Naive thymus-derived CD8-positive, alpha-beta T cell (primary cell): ENCODE data around the gene HSP90AB1. TPM values are rescaled to one million over a fixed set of nuclear protein-coding genes. Genes with fewer than 3 reads are reported as not detected.
A peak's percentile ranks its signal among the peaks of the same experiment; 100 is the strongest.

ENCODE experiments used
- ATAC-seq, 2 donors: fragments of 150-1000 bp; cut with Tn5 transposase in 1 of 2; sonication (Bioruptor Pico), chemical (Tn5 transposase) in 1 of 2; 1 replicate in 1 of 2; 2 replicates in 1 of 2; pipeline ENCODE4 v1.10.0; 2021; ENCODE audit warnings: mild to moderate bottlenecking in 2 of 2, moderate library complexity in 2 of 2
- POLR2A ChIA-PET: fragments of 350-600 bp; sonication (Branson Sonifier 250); formaldehyde crosslinking; loops from one replicate; lab custom pipeline; 2021; ENCODE audit warnings: antibody characterized with exemption; lab: Charles Lee
- DNase-seq, 10 donors: peaks; one replicate each; pipeline versions ENCODE4 v3.0.0 to v3.0.0-alpha.2; 2020 to 2022
- H3K27ac Mint-ChIP-seq, 10 donors: one replicate each; pipeline ENCODE4 v1.8.0; 2020 to 2022; ENCODE audit warnings: mild to moderate bottlenecking in 10 of 10, mixed read lengths in 10 of 10, moderate library complexity in 4 of 10, inconsistent platforms in 1 of 10
- H3K27me3 Mint-ChIP-seq, 5 donors: one replicate each; pipeline ENCODE4 v1.8.0; 2021 to 2022; ENCODE audit warnings: mixed read lengths in 5 of 5
- H3K36me3 Mint-ChIP-seq, 3 donors: one replicate each; pipeline ENCODE4 v1.8.0; 2020 to 2022; ENCODE audit warnings: mixed read lengths in 3 of 3, mild to moderate bottlenecking in 2 of 3, inconsistent platforms in 1 of 3
- H3K4me1 Mint-ChIP-seq, 4 donors: one replicate each; pipeline ENCODE4 v1.8.0; 2021 to 2022; ENCODE audit warnings: mixed read lengths in 4 of 4
- H3K4me3 Mint-ChIP-seq, 10 donors: one replicate each; pipeline ENCODE4 v1.8.0; 2020 to 2022; ENCODE audit warnings: mild to moderate bottlenecking in 10 of 10, mixed read lengths in 10 of 10, moderate library complexity in 6 of 10, inconsistent platforms in 1 of 10
- H3K9me3 Mint-ChIP-seq, 9 donors: one replicate each; pipeline ENCODE4 v1.8.0; 2020 to 2022; ENCODE audit warnings: mixed read lengths in 9 of 9, mild to moderate bottlenecking in 3 of 9, inconsistent platforms in 1 of 9, moderate library complexity in 1 of 9
- polyA plus RNA-seq, 3 donors: library from polyadenylated mRNA; unstranded; fragments of 300-500 nt; fragmentation: Illumina TruSeq; gene quantifications; one replicate each; pipeline ENCODE4 v1.2.3, GENCODE V29; 2021
- total RNA-seq, 8 experiments: library from RNA in 2 of 8; stranded (reverse) in 2 of 8; gene quantifications; one replicate each; pipeline ENCODE4 v1.2.3 and lab custom pipeline; 2021 to 2026

Gene HSP90AB1
- total and polyA plus RNA-seq, 5 experiments from 2014 or later = 420 to 607 (median 502) TPM

- POLR2A ChIA-PET = interaction anchor here (0.6 to 4.5 kb wide), 2 partner anchors 13 to 14 kb away, joined by 3 to 54 read pairs; partner anchors contain the start of gene HSP90AB1
- DNase-seq (peak in 1 of 10 donors; percentile 49), ATAC-seq (no peak)
- Mint-ChIP-seq H3K9me3 (no peaks in the 10 kb centered on the region), H3K4me3 (peak overlapping the region in 5 of 10 donors; percentile 16 to 34 (median 30)), H3K27me3 (no peaks in the 10 kb centered on the region), H3K27ac (peak overlapping the region in 6 of 10 donors; percentile 3 to 80 (median 6)), H3K36me3 (peaks cover 0 to 8% (median 0%) of the 10 kb centered on the region in 3 donors), H3K4me1 (peaks cover 34 to 80% (median 63%) of the 10 kb centered on the region in 4 donors)
These were observed 13.8 kb downstream of the HSP90AB1 start for GRCh38 chr6:44260451-44261297.

GRCh38 chr6:44261581-44261980 lies 14.7 kb downstream of the HSP90AB1 start:
- POLR2A ChIA-PET = interaction anchor here (1.8 to 4.5 kb wide), 2 partner anchors 15 to 38 kb away, joined by 6 to 54 read pairs; partner anchors contain the start of genes HSP90AB1 and SLC29A1
- peaks cover 0 to 6% (median 0%) of the 10 kb centered on the region in 3 donors for H3K36me3 Mint-ChIP-seq
- peak overlapping the region in 1 of 10 donors; percentile 30 for H3K4me3 Mint-ChIP-seq
- no peak for ATAC-seq
- no peak for DNase-seq
- H3K9me3 Mint-ChIP-seq = no peaks in the 10 kb centered on the region
- H3K4me1 Mint-ChIP-seq = peaks cover 28 to 78% (median 62%) of the 10 kb centered on the region in 4 donors
- H3K27me3 Mint-ChIP-seq = no peaks in the 10 kb centered on the region
- peak overlapping the region in 2 of 10 donors; percentile 95 to 96 for H3K27ac Mint-ChIP-seq

GRCh38 chr6:44262467-44263353 lies 15.8 kb downstream of the HSP90AB1 start:
- Mint-ChIP-seq H3K9me3 (no peaks in the 10 kb centered on the region), H3K4me3 (peak overlapping the region; percentile 84 to 97 (median 92)), H3K4me1 (peaks cover 31 to 73% (median 62%) of the 10 kb centered on the region in 4 donors), H3K36me3 (peaks cover 0 to 5% (median 0%) of the 10 kb centered on the region in 3 donors), H3K27me3 (no peaks in the 10 kb centered on the region), H3K27ac (peak overlapping the region; percentile 82 to 96 (median 94))
- POLR2A ChIA-PET = interaction anchor here (1.8 to 4.5 kb wide), 2 partner anchors 16 to 39 kb away, joined by 6 to 54 read pairs; partner anchors contain the start of genes HSP90AB1 and SLC29A1
- ATAC-seq (peak in 1 of 2 donors; percentile 3), DNase-seq (peak in 1 of 10 donors; percentile 18)

- Mint-ChIP-seq H3K36me3 (peaks cover 0 to 5% (median 0%) of the 10 kb centered on the region in 3 donors), H3K9me3 (no peaks in the 10 kb centered on the region), H3K4me3 (peak overlapping the region; percentile 84 to 97 (median 92)), H3K4me1 (peaks cover 24 to 69% (median 58%) of the 10 kb centered on the region in 4 donors), H3K27me3 (no peaks in the 10 kb centered on the region), H3K27ac (peak overlapping the region; percentile 82 to 96 (median 94))
- POLR2A ChIA-PET = interaction anchor here (1.1 to 4.5 kb wide), 4 partner anchors 8 to 40 kb away, joined by 3 to 54 read pairs (median 6); partner anchors contain the start of genes HSP90AB1 and SLC29A1
- DNase-seq (peak in 2 of 10 donors; percentile 41 to 59), ATAC-seq (peak; percentile 5 to 7)
These were observed 16.6 kb downstream of the HSP90AB1 start for GRCh38 chr6:44263354-44264100.

- Mint-ChIP-seq H3K4me1 (peaks cover 24 to 62% (median 55%) of the 10 kb centered on the region in 4 donors), H3K36me3 (no peaks in the 10 kb centered on the region), H3K4me3 (peak overlapping the region; percentile 84 to 97 (median 92)), H3K27me3 (peaks cover 0 to 4% (median 0%) of the 10 kb centered on the region in 5 donors), H3K9me3 (no peaks in the 10 kb centered on the region), H3K27ac (peak overlapping the region; percentile 82 to 96 (median 94))
- POLR2A ChIA-PET = interaction anchor here (0.8 to 4.5 kb wide), 4 partner anchors 9 to 22 kb away, joined by 3 to 54 read pairs (median 5); partner anchors contain the start of gene HSP90AB1
- ATAC-seq = peak in 1 of 2 donors; percentile 29
- peak in 1 of 10 donors; percentile 50 for DNase-seq
These were observed 17.5 kb downstream of the HSP90AB1 start for GRCh38 chr6:44264154-44265006.

GRCh38 chr6:44265007-44265721 lies 18.3 kb downstream of the HSP90AB1 start, which contains the start of gene NFKBIE:
Gene NFKBIE, minus strand, starts transcription at chr6:44265551. Its CDS starts 205 bp downstream, at chr6:44265346.
- POLR2A ChIA-PET = interaction anchor here (0.8 to 4.5 kb wide), 5 partner anchors 10 to 23 kb away, joined by 3 to 54 read pairs (median 7); partner anchors contain the start of gene HSP90AB1
- Mint-ChIP-seq H3K9me3 (no peaks in the 10 kb centered on the region), H3K36me3 (no peaks in the 10 kb centered on the region), H3K27me3 (peaks cover 0 to 11% (median 3%) of the 10 kb centered on the region in 5 donors), H3K4me1 (peaks cover 27 to 67% (median 58%) of the 10 kb centered on the region in 4 donors), H3K4me3 (peak within 1 kb of the TSS; percentile 84 to 98 (median 96)), H3K27ac (peak within 1 kb of the TSS; percentile 89 to 97 (median 95))
- peak; percentile 71 to 79 for ATAC-seq
- peak; percentile 86 to 98 (median 95) for DNase-seq

GRCh38 chr6:44265722-44266233 lies 18.9 kb downstream of the HSP90AB1 start:
- peak overlapping the region; percentile 89 to 97 (median 94) for H3K27ac Mint-ChIP-seq
- no peaks in the 10 kb centered on the region for H3K9me3 Mint-ChIP-seq
- ATAC-seq = no peak
- H3K36me3 Mint-ChIP-seq = no peaks in the 10 kb centered on the region
- H3K4me3 Mint-ChIP-seq = peak overlapping the region; percentile 84 to 98 (median 94)
- no peak for DNase-seq
- peaks cover 27 to 67% (median 55%) of the 10 kb centered on the region in 4 donors for H3K4me1 Mint-ChIP-seq
- peaks cover 0 to 11% (median 3%) of the 10 kb centered on the region in 5 donors for H3K27me3 Mint-ChIP-seq
- POLR2A ChIA-PET = interaction anchor here (1.1 to 3.2 kb wide), 2 partner anchors 9 to 19 kb away, joined by 3 to 27 read pairs; partner anchors contain the start of genes HSP90AB1 and SLC35B2

GRCh38 chr6:44266347-44266746 lies 19.4 kb downstream of the HSP90AB1 start:
- no peaks in the 10 kb centered on the region for H3K36me3 Mint-ChIP-seq
- H3K27me3 Mint-ChIP-seq = peaks cover 0 to 13% (median 7%) of the 10 kb centered on the region in 5 donors
- no peak for DNase-seq
- POLR2A ChIA-PET = interaction anchor here (1.1 to 3.2 kb wide), 2 partner anchors 9 to 20 kb away, joined by 3 to 27 read pairs; partner anchors contain the start of genes HSP90AB1 and SLC35B2
- peak overlapping the region in 9 of 10 donors; percentile 59 to 98 (median 90) for H3K4me3 Mint-ChIP-seq
- peaks cover 27 to 67% (median 54%) of the 10 kb centered on the region in 4 donors for H3K4me1 Mint-ChIP-seq
- no peaks in the 10 kb centered on the region for H3K9me3 Mint-ChIP-seq
- H3K27ac Mint-ChIP-seq = peak overlapping the region; percentile 57 to 97 (median 89)
- no peak for ATAC-seq

- peaks cover 2 to 20% (median 12%) of the 10 kb centered on the region in 5 donors for H3K27me3 Mint-ChIP-seq
- H3K4me1 Mint-ChIP-seq = peaks cover 27 to 66% (median 49%) of the 10 kb centered on the region in 4 donors
- no peaks in the 10 kb centered on the region for H3K36me3 Mint-ChIP-seq
- H3K9me3 Mint-ChIP-seq = no peaks in the 10 kb centered on the region
- DNase-seq (no peak), ATAC-seq (no peak)
- H3K27ac Mint-ChIP-seq = peak overlapping the region in 7 of 10 donors; percentile 56 to 96 (median 89)
- POLR2A ChIA-PET = interaction anchor here (3.2 kb wide), 1 partner anchor 20 kb away, joined by 27 read pairs; the partner anchor contains the start of gene HSP90AB1
- peak overlapping the region in 2 of 10 donors; percentile 41 to 98 for H3K4me3 Mint-ChIP-seq
These were observed 20.4 kb downstream of the HSP90AB1 start for GRCh38 chr6:44267252-44267651.
